CD14-positive monocyte (primary cell): Measurements from ENCODE around the gene ABCC9. TPM values are rescaled to one million over a fixed set of nuclear protein-coding genes. Genes with fewer than 3 reads are reported as not detected.
"Not testable (repeated sequence)": the region's sequence is repeated elsewhere in the genome, so short reads cannot be mapped to it uniquely, and the experiment has no call there.

Experiments
- DNase-seq, 3 donors: peaks; one replicate each; pipeline ENCODE4 v3.0.0-alpha.2; 2011 to 2022
- H2AFZ ChIP-seq: 2 replicates; pipeline ENCODE4 v1.6.0; 2012; ENCODE audit warnings: mild to moderate bottlenecking, low read depth, low read length, inconsistent platforms; ENCODE audit not compliant: insufficient read depth, poor library complexity, severe bottlenecking
- H3K27ac ChIP-seq, 2 donors: 1 replicate in 1 of 2; 2 replicates in 1 of 2; pipeline ENCODE4 v1.5.1; 2012 to 2013; ENCODE audit warnings: low read length in 2 of 2, control low read depth in 1 of 2, inconsistent platforms in 1 of 2, low read depth in 1 of 2, mild to moderate bottlenecking in 1 of 2
- H3K27me3 ChIP-seq, 2 donors: one replicate each; pipeline versions ENCODE4 v1.6.0 to v1.6.1; 2011 to 2013; ENCODE audit warnings: low read length in 2 of 2; ENCODE audit not compliant: control insufficient read depth in 2 of 2, insufficient read depth in 2 of 2
- H3K36me3 ChIP-seq, 2 donors: replicated peaks in 1 of 2; 1 replicate in 1 of 2; 2 replicates in 1 of 2; pipeline versions ENCODE4 v1.5.1 to v1.6.1; 2012 to 2013; ENCODE audit warnings: low read length in 2 of 2, control low read depth in 1 of 2, inconsistent platforms in 1 of 2, mild to moderate bottlenecking in 1 of 2; ENCODE audit not compliant: insufficient read depth in 2 of 2, control insufficient read depth in 1 of 2
- H3K4me1 ChIP-seq, 2 donors: 1 replicate in 1 of 2; 2 replicates in 1 of 2; pipeline versions ENCODE4 v1.5.1 to v1.6.1; 2012 to 2013; ENCODE audit warnings: low read length in 2 of 2, control low read depth in 1 of 2, inconsistent platforms in 1 of 2, mild to moderate bottlenecking in 1 of 2, moderate library complexity in 1 of 2; ENCODE audit not compliant: insufficient read depth in 2 of 2, control insufficient read depth in 1 of 2
- H3K4me2 ChIP-seq: replicated peaks from 2 replicates; pipeline ENCODE3; 2012; ENCODE audit warnings: low read length, moderate library complexity, mild to moderate bottlenecking; ENCODE audit not compliant: poor library complexity, severe bottlenecking; ENCODE audit errors: extremely low read depth
- H3K4me3 ChIP-seq, 3 experiments: fragments of 200-600 bp in 1 of 3; sonication (generic) in 1 of 3; replicated peaks in 1 of 3; 1 replicate in 2 of 3; 2 replicates in 1 of 3; pipeline ENCODE4 v1.5.1; 2011 to 2013; ENCODE audit warnings: low read length in 3 of 3, mild to moderate bottlenecking in 3 of 3, control low read depth in 2 of 3, low read depth in 2 of 3, inconsistent platforms in 1 of 3, moderate library complexity in 1 of 3
- H3K79me2 ChIP-seq: 2 replicates; pipeline ENCODE4 v1.6.0; 2012; ENCODE audit warnings: mild to moderate bottlenecking, control low read depth, inconsistent platforms, low read length, moderate library complexity; ENCODE audit not compliant: insufficient read depth
- H3K9ac ChIP-seq: 2 replicates; pipeline ENCODE4 v1.6.0; 2017; ENCODE audit warnings: low read length, mild to moderate bottlenecking; ENCODE audit not compliant: insufficient read depth, poor library complexity, severe bottlenecking
- H3K9me3 ChIP-seq, 2 donors: replicated peaks in 1 of 2; 1 replicate in 1 of 2; 2 replicates in 1 of 2; pipeline versions ENCODE4 v1.5.1 to v1.6.1; 2012 to 2013; ENCODE audit warnings: low read length in 2 of 2, control low read depth in 1 of 2; ENCODE audit not compliant: control insufficient read depth in 1 of 2, insufficient read depth in 1 of 2
- H4K20me1 ChIP-seq: 2 replicates; pipeline ENCODE4 v1.6.0; 2012; ENCODE audit warnings: mild to moderate bottlenecking, low read length, control low read depth, moderate library complexity; ENCODE audit not compliant: insufficient read depth
- H3K27ac Mint-ChIP-seq, 7 donors: one replicate each; pipeline ENCODE4 v1.8.0; 2020; ENCODE audit warnings: mild to moderate bottlenecking in 7 of 7, mixed read lengths in 7 of 7, moderate library complexity in 6 of 7, inconsistent platforms in 2 of 7
- H3K27me3 Mint-ChIP-seq, 3 donors: one replicate each; pipeline ENCODE4 v1.8.0; 2021 to 2022; ENCODE audit warnings: low read depth in 3 of 3, mild to moderate bottlenecking in 3 of 3, mixed read lengths in 3 of 3, moderate library complexity in 3 of 3, inconsistent platforms in 1 of 3
- H3K36me3 Mint-ChIP-seq, 2 donors: one replicate each; pipeline ENCODE4 v1.8.0; 2020; ENCODE audit warnings: mixed read lengths in 2 of 2, inconsistent platforms in 1 of 2, mild to moderate bottlenecking in 1 of 2
- H3K4me1 Mint-ChIP-seq: one replicate; pipeline ENCODE4 v1.8.0; 2020; ENCODE audit warnings: mild to moderate bottlenecking, mixed read lengths
- H3K4me3 Mint-ChIP-seq, 2 donors: one replicate each; pipeline ENCODE4 v1.8.0; 2020; ENCODE audit warnings: mild to moderate bottlenecking in 2 of 2, mixed read lengths in 2 of 2, moderate library complexity in 1 of 2
- H3K9me3 Mint-ChIP-seq, 7 donors: one replicate each; pipeline ENCODE4 v1.8.0; 2020 to 2022; ENCODE audit warnings: mixed read lengths in 7 of 7, mild to moderate bottlenecking in 6 of 7, moderate library complexity in 6 of 7, inconsistent platforms in 2 of 7
- CTCF ChIP-seq: fragments of 200-600 bp; IDR thresholded peaks from one replicate; pipeline ENCODE4 v1.8.0; 2022; ENCODE audit warnings: antibody characterized with exemption, mild to moderate bottlenecking
- WGBS: methylation state at CpG from one replicate; pipeline ENCODE4 v1.1.5; 2013; ENCODE audit warnings: missing lambda C conversion rate; ENCODE audit not compliant: insufficient coverage; 5-methylcytosine and 5-hydroxymethylcytosine counted together
- intact Hi-C, 2 donors: fragments of 100-400 bp; cut with micrococcal nuclease; formaldehyde crosslinking; loops; one replicate each; pipeline versions ENCODE4 v1.15.0 to v1.15.1; 2023
- polyA plus RNA-seq, 3 donors: library from polyadenylated mRNA; depleted of rRNA in 1 of 3; unstranded in 2 of 3; stranded (reverse) in 1 of 3; fragments of 300-500 nt in 2 of 3; fragments of >200 nt in 1 of 3; fragmentation: Illumina TruSeq in 2 of 3; gene quantifications; 1 replicate in 2 of 3; 2 replicates in 1 of 3; pipeline ENCODE4 v1.2.3, GENCODE V29; 2012 to 2021

The ABCC9 gene
- polyA plus RNA-seq, 3 donors = not detected

GRCh38 chr12:21786041-21786531, 155.1 kb downstream of the ABCC9 start:
- Histone ChIP-seq H3K27ac (no peak overlapping the region), H3K27me3 (no peaks in the 10 kb centered on the region), H2AFZ (no peak overlapping the region), H3K9me3 (no peaks in the 10 kb centered on the region), H3K36me3 (no peaks in the 10 kb centered on the region), H3K4me2 (no peak overlapping the region), H3K79me2 (no peaks in the 10 kb centered on the region), H3K4me3 (no peak overlapping the region), H3K4me1 (no peaks in the 10 kb centered on the region), H4K20me1 (no peaks in the 10 kb centered on the region), H3K9ac (no peak overlapping the region)
- H3K27me3 Mint-ChIP-seq = peaks cover 0 to 3% (median 0%) of the 10 kb centered on the region in 3 donors
- H3K4me1 Mint-ChIP-seq = no peaks in the 10 kb centered on the region
- H3K36me3 Mint-ChIP-seq = no peaks in the 10 kb centered on the region
- intact Hi-C loops = no loop called here
- H3K9me3 Mint-ChIP-seq = peaks cover 0 to 11% (median 2%) of the 10 kb centered on the region in 7 donors
- 92% methylated on average over 2 of the region's 3 CpGs for WGBS
- no peak overlapping the region for H3K4me3 Mint-ChIP-seq
- no peak overlapping the region for H3K27ac Mint-ChIP-seq
- no peak for TF ChIP-seq CTCF
- DNase-seq = no peak

GRCh38 chr12:21782723-21783122, 158.5 kb downstream of the ABCC9 start:
- H3K4me3 Mint-ChIP-seq, H3K36me3 ChIP-seq, H3K4me3 ChIP-seq, H3K9ac ChIP-seq, H3K9me3 Mint-ChIP-seq, H3K9me3 ChIP-seq, H2AFZ ChIP-seq, H3K27me3 ChIP-seq, H3K27me3 Mint-ChIP-seq, H4K20me1 ChIP-seq, H3K27ac ChIP-seq, H3K27ac Mint-ChIP-seq, H3K4me2 ChIP-seq, DNase-seq, intact Hi-C loops, H3K36me3 Mint-ChIP-seq, H3K79me2 ChIP-seq, H3K4me1 ChIP-seq, H3K4me1 Mint-ChIP-seq: not testable (repeated sequence)
- WGBS = no CpG with 5 or more reads among the region's 3 CpGs
